GM12892 (cell line): ENCODE data around the gene FKBP6.
"Not testable (repeated sequence)": the region's sequence is repeated elsewhere in the genome, so short reads cannot be mapped to it uniquely, and the experiment has no call there.

ENCODE experiments used
- POLR2A ChIP-seq: IDR thresholded peaks from 2 replicates; pipeline ENCODE4 v1.6.1; 2011; ENCODE audit warnings: low read depth, low read length, control low read depth
- POLR2AphosphoS5 ChIP-seq: IDR thresholded peaks from 2 replicates; pipeline ENCODE4 v1.6.1; 2011; ENCODE audit warnings: low read depth, low read length, control low read depth
- TAF1 ChIP-seq: IDR thresholded peaks from 2 replicates; pipeline ENCODE4 v1.6.1; 2011; ENCODE audit warnings: low read depth, mild to moderate bottlenecking, control low read depth, low read length, borderline replicate concordance

DNA sequence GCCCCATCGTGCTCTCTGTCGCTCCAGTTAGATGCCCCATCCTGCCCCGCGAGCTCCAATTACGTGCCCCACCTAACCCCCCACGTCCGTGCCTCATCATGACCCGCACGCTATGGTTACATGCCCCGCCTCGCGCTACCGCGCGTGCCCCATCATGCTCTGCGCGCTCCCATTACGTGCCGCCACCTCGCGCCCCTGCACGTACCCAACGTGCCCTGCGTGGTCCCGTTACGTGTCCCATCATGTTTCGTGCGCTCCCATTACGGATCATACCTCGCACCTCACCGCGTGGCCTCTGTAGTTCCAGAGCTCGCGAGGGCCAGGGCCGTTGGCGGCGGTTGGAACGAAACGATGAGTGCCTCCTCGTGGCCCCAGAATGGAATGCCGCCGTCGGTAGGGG lies at the start of gene FKBP6, which contains the start of gene TRIM50:
- TF ChIP-seq POLR2A, TAF1, POLR2AphosphoS5: not testable (repeated sequence)
